HCT116 (cell line): ENCODE data around the gene RHEB. TPM values are rescaled to one million over a fixed set of nuclear protein-coding genes. Genes with fewer than 3 reads are reported as not detected.

ENCODE experiments used
- ATAC-seq: fragments of 200-7000 bp; cut with Tn5 transposase; 2 replicates; pipeline ENCODE4 v1.9.1; 2020; ENCODE audit warnings: mild to moderate bottlenecking, moderate library complexity
- BruUV-seq: library from RNA; stranded (reverse); fragments of 400-500 nt; replicated peaks from 2 replicates; lab custom pipeline; 2021; lab: Mats Ljungman, UMichigan
- CTCF ChIA-PET: fragments of 300-600 bp; sonication (Branson Sonifier 250); formaldehyde crosslinking; loops from one replicate; lab custom pipeline; 2021; ENCODE audit warnings: antibody characterized with exemption; lab: Charles Lee
- POLR2A ChIA-PET: fragments of 300-600, 350-600 bp; sonication (Branson Sonifier 250); formaldehyde crosslinking; loops from one replicate; lab custom pipeline; 2021; ENCODE audit warnings: antibody characterized with exemption; lab: Charles Lee
- RAD21 ChIA-PET, 2 experiments: fragments of 300-600 bp; sonication (Branson Sonifier 250); formaldehyde crosslinking; loops; one replicate each; lab custom pipeline; 2023; ENCODE audit warnings: low total read pairs in 2 of 2; ENCODE audit not compliant: uncharacterized antibody in 2 of 2, unreplicated experiment in 2 of 2, low non-redundant PET in 1 of 2; lab: Charles Lee
- DNase-seq: peaks from one replicate; pipeline ENCODE4 v3.0.0-alpha.2; 2010; ENCODE audit warnings: low read depth, low spot score
- H2AFZ ChIP-seq: fragments of 200-600 bp; shearing (Covaris generic), sonication (generic); 2 replicates; pipeline ENCODE4 v1.6.1; 2017; ENCODE audit warnings: low read depth, mixed run types, mixed read lengths, antibody characterized with exemption, low read length; ENCODE audit not compliant: poor library complexity, severe bottlenecking
- H3K27ac ChIP-seq: 2 replicates; pipeline ENCODE4 v1.5.1; 2012; ENCODE audit warnings: low read depth, low read length
- H3K27me3 ChIP-seq: fragments of 200-600 bp; sonication (generic); 2 replicates; pipeline ENCODE4 v1.6.1; 2016; ENCODE audit warnings: mixed run types, low read length, mixed read lengths; ENCODE audit not compliant: insufficient read depth
- H3K36me3 ChIP-seq, 2 experiments: fragments of 200-500 bp in 1 of 2; fragments of 200-600 bp in 1 of 2; sonication (Bioruptor generic) in 1 of 2; sonication (generic) in 1 of 2; 2 replicates each; pipeline versions ENCODE4 v1.5.1 to v1.6.1; 2014 to 2016; ENCODE audit warnings: low read length in 2 of 2, inconsistent platforms in 1 of 2, mixed read lengths in 1 of 2, mixed run types in 1 of 2; ENCODE audit not compliant: insufficient read depth in 2 of 2, control insufficient read depth in 1 of 2
- H3K4me1 ChIP-seq, 2 experiments: fragments of 200-600 bp in 1 of 2; sonication (generic) in 1 of 2; 2 replicates each; pipeline versions ENCODE4 v1.5.1 to v1.6.1; 2012 to 2017; ENCODE audit warnings: low read length in 2 of 2, inconsistent platforms in 1 of 2, mild to moderate bottlenecking in 1 of 2, mixed read lengths in 1 of 2, mixed run types in 1 of 2, moderate library complexity in 1 of 2; ENCODE audit not compliant: insufficient read depth in 2 of 2, control insufficient read depth in 1 of 2
- H3K4me2 ChIP-seq: fragments of 200-600 bp; sonication (generic); 2 replicates; pipeline ENCODE4 v1.6.1; 2017; ENCODE audit warnings: mixed run types, low read length, mixed read lengths
- H3K4me3 ChIP-seq, 2 experiments: fragments of 200-600 bp in 1 of 2; sonication (generic) in 1 of 2; replicated peaks in 1 of 2; 2 replicates each; pipeline ENCODE4 v1.5.1; 2011 to 2016; ENCODE audit warnings: low read length in 2 of 2, control low read depth in 1 of 2, low read depth in 1 of 2, mild to moderate bottlenecking in 1 of 2, mixed read lengths in 1 of 2, mixed run types in 1 of 2
- H3K79me2 ChIP-seq: fragments of 200-600 bp; sonication (generic); 2 replicates; pipeline ENCODE4 v1.6.1; 2017; ENCODE audit warnings: mild to moderate bottlenecking, mixed run types, low read length, moderate library complexity, mixed read lengths; ENCODE audit not compliant: insufficient read depth
- H3K9ac ChIP-seq: fragments of 200-600 bp; sonication (generic); 2 replicates; pipeline ENCODE4 v1.6.1; 2016; ENCODE audit warnings: low read length, mixed read lengths
- H3K9me2 ChIP-seq: fragments of 200-600 bp; sonication (generic), shearing (Covaris generic); 2 replicates; pipeline ENCODE4 v1.6.1; 2017; ENCODE audit warnings: mixed run types, mild to moderate bottlenecking, moderate library complexity; ENCODE audit not compliant: insufficient read depth
- H3K9me3 ChIP-seq, 2 experiments: fragments of 200-500 bp in 1 of 2; fragments of 200-600 bp in 1 of 2; sonication (Bioruptor generic) in 1 of 2; sonication (generic) in 1 of 2; 2 replicates each; pipeline ENCODE4 v1.6.1; 2014 to 2017; ENCODE audit warnings: low read length in 2 of 2, mixed read lengths in 2 of 2, inconsistent platforms in 1 of 2, low read depth in 1 of 2, mild to moderate bottlenecking in 1 of 2, mixed run types in 1 of 2, moderate library complexity in 1 of 2; ENCODE audit not compliant: control insufficient read depth in 1 of 2, insufficient read depth in 1 of 2
- H4K20me1 ChIP-seq: fragments of 200-600 bp; sonication (generic), shearing (Covaris generic); 2 replicates; pipeline ENCODE4 v1.6.1; 2017; ENCODE audit warnings: mixed run types, mild to moderate bottlenecking, moderate library complexity; ENCODE audit not compliant: insufficient read depth
- EZH2phosphoT487 ChIP-seq: fragments of 200-600 bp; IDR thresholded peaks from 2 replicates; pipeline ENCODE4 v1.6.1; 2018; ENCODE audit warnings: antibody characterized with exemption, borderline replicate concordance
- FOSL1 ChIP-seq: IDR thresholded peaks from 2 replicates; pipeline ENCODE4 v1.6.1; 2012; ENCODE audit warnings: low read depth
- JUND ChIP-seq: IDR thresholded peaks from 2 replicates; pipeline ENCODE4 v1.6.1; 2012
- SP1 ChIP-seq: IDR thresholded peaks from 2 replicates; pipeline ENCODE4 v1.6.1; 2012; ENCODE audit warnings: low read depth
- SRF ChIP-seq: IDR thresholded peaks from 2 replicates; pipeline ENCODE4 v1.6.1; 2012; ENCODE audit warnings: low read depth
- TCF7L2 ChIP-seq: IDR thresholded peaks from 2 replicates; pipeline ENCODE4 v1.7.0; 2011; ENCODE audit warnings: borderline replicate concordance, inconsistent platforms; ENCODE audit not compliant: insufficient read depth, insufficient read length; ENCODE audit errors: extremely low read depth
- YY1 ChIP-seq: IDR thresholded peaks from 2 replicates; pipeline ENCODE4 v1.6.1; 2011; ENCODE audit warnings: low read length, low read depth, moderate library complexity, mild to moderate bottlenecking; ENCODE audit not compliant: insufficient replicate concordance; ENCODE audit errors: extremely low read depth
- intact Hi-C: fragments of 100-400 bp; cut with micrococcal nuclease; formaldehyde crosslinking; loops from 2 replicates; pipeline ENCODE4 v1.10.0; 2022
- total RNA-seq: library from RNA; stranded (reverse); gene quantifications from one replicate; pipeline ENCODE4 v1.2.1, GENCODE V29; 2021; ENCODE audit not compliant: unreplicated experiment
- TF ChIP-seq, protein P1 (sequence below): IDR thresholded peaks from 2 replicates; pipeline ENCODE4 v1.6.1; 2012
- TF ChIP-seq, protein P2 (sequence below): IDR thresholded peaks from 2 replicates; pipeline ENCODE4 v1.6.1; 2012

RHEB gene
- total RNA-seq, 1 experiment from 2014 or later: 114 TPM

DNA sequence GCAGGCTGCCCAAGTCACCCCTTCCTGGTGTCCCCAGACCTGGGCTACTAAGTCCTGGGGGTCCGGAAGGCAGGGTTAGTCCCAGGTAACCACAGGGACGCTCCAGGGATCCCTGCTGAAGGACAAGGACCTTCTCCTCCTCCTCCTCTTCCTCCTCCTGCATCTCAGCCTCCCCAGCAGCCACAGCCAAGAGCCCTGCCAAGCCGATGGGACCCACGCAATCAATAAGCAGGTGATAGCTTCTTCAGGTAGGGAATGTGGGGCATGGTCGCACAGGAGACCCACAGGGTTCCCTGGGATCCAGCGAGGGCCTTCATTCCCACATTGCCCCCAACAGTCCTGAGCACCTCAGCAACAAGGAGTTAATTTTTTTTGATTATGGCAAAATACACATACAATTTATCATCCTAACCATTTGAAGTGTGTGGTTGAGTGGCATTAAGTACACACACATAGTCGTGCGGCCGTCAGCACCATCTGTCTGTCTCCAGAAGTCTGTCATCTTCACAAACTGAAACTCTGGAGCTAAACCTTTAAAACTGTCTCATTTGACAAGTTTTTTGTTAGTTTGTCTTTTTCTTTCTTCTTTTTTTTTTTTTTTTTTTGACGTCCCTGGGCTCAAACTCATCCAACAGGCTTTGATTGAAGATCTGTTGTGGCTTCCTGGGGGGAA, 91.9 kb downstream of the RHEB start (continued):
- TF ChIP-seq, protein P1, sequence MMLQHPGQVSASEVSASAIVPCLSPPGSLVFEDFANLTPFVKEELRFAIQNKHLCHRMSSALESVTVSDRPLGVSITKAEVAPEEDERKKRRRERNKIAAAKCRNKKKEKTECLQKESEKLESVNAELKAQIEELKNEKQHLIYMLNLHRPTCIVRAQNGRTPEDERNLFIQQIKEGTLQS: no peak
- TF ChIP-seq FOSL1 (no peak), JUND (no peak), YY1 (no peak), SP1 (no peak), SRF (no peak), TCF7L2 (no peak)

DNA sequence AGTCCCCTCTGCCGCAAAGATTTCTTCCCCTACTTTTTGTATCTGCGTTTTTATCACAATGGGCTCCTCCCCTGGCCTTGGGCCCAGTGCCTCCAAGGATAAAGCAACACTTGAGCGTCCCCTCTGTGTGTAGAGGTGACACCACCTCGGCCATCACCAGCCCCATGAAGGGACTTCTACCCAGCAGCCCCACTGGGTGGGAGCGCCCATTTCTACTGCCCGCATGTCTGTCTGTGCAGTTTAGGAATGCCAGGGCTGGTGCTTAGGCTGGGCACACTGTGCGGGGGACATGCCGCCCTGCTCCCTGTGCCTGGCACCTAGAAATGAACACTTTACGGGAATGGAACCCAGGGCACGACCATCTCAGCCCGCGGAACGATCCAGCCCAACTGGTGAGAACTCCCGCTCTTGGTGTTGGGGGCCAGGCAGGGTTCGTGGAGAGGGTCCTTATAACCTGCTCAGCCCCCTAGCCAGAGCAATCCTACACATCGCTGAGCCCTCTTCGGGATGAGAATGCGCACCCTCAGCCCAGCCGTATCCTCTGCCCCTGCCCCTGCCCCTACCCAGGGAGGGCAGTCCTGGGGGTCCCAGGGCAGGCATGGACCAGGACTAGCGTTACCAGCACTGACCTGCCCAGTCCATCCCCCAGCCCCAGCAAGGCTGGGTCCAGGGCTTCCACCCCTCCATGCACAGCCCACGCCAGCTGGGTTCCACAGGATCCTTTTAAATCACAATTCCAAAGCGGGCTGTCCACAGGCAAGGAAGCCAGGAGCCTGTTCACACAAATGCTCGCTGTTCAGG, 92.6 kb downstream of the RHEB start:
- RAD21 ChIA-PET: interaction anchor here in 1 of 2 experiments (0.6 kb wide), 1 partner anchor 31 kb away, joined by 3 read pairs; no protein-coding TSS in a partner anchor
- POLR2A ChIA-PET: no interaction called here
- H3K9me3 ChIP-seq: peaks cover under 1 to 3% of the 10 kb centered on the region in 2 experiments; a peak in 3 of 4 replicates
- H3K4me3 ChIP-seq: peak overlapping the region in 1 of 2 experiments; percentile 27; a peak in 2 of 4 replicates
- intact Hi-C loops: no loop called here
- no TSS peak for BruUV-seq
- H3K9me2 ChIP-seq: no peaks in the 10 kb centered on the region
- H3K36me3 ChIP-seq: no peaks in the 10 kb centered on the region
- peak overlapping the region; percentile 52 for H2AFZ ChIP-seq
- H3K4me2 ChIP-seq: peak overlapping the region; percentile 70
- CTCF ChIA-PET: no interaction called here
- no peak for TF ChIP-seq EZH2phosphoT487
- no peak for TF ChIP-seq FOSL1
- TF ChIP-seq, protein P2, sequence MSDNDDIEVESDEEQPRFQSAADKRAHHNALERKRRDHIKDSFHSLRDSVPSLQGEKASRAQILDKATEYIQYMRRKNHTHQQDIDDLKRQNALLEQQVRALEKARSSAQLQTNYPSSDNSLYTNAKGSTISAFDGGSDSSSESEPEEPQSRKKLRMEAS: no peak
- 0 out of 2 replicates have a peak, but pooled peaks have one; percentile 0 for TF ChIP-seq SP1
- ATAC-seq (peak; percentile 55), DNase-seq (no peak)
- H3K27me3 ChIP-seq: no peaks in the 10 kb centered on the region
- no peaks in the 10 kb centered on the region for H4K20me1 ChIP-seq
- peaks cover 51 to 64% of the 10 kb centered on the region in 2 experiments for H3K4me1 ChIP-seq
- peak overlapping the region; percentile 87 for H3K27ac ChIP-seq
- no peak overlapping the region for H3K9ac ChIP-seq
- no peaks in the 10 kb centered on the region for H3K79me2 ChIP-seq
